Astrocyte of the spinal cord (primary cell): ENCODE measurements around the gene GATAD2B.

Source experiments
- DNase-seq: peaks from one replicate; pipeline ENCODE4 v3.0.0; 2011; ENCODE audit warnings: low read depth, low spot score
- H3K4me3 ChIP-seq: 2 replicates; pipeline ENCODE4 v1.5.1; 2011; ENCODE audit warnings: low read depth, mild to moderate bottlenecking, low read length, moderate library complexity
- in situ Hi-C: cut with HindIII; loops from 2 replicates; pipeline ENCODE4 v1.10.0; 2017; ENCODE audit warnings: low sequenced_read_pairs
- TF ChIP-seq, protein P1 (sequence below): IDR thresholded peaks from 2 replicates; pipeline ENCODE4 v1.5.1; 2012; ENCODE audit warnings: low read depth, mild to moderate bottlenecking, low read length, inconsistent platforms

The GATAD2B gene

GRCh38 chr1:153963850-153964331 lies 41.1 kb upstream of the GATAD2B start:
- TF ChIP-seq, protein P1, sequence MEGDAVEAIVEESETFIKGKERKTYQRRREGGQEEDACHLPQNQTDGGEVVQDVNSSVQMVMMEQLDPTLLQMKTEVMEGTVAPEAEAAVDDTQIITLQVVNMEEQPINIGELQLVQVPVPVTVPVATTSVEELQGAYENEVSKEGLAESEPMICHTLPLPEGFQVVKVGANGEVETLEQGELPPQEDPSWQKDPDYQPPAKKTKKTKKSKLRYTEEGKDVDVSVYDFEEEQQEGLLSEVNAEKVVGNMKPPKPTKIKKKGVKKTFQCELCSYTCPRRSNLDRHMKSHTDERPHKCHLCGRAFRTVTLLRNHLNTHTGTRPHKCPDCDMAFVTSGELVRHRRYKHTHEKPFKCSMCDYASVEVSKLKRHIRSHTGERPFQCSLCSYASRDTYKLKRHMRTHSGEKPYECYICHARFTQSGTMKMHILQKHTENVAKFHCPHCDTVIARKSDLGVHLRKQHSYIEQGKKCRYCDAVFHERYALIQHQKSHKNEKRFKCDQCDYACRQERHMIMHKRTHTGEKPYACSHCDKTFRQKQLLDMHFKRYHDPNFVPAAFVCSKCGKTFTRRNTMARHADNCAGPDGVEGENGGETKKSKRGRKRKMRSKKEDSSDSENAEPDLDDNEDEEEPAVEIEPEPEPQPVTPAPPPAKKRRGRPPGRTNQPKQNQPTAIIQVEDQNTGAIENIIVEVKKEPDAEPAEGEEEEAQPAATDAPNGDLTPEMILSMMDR, result no peak

GRCh38 chr1:153963030-153963849 lies 40.5 kb upstream of the GATAD2B start, which contains the start of gene SLC39A1:
Gene SLC39A1, minus strand, starts transcription at chr1:153963537. Its CDS starts 822 bp downstream, at chr1:153962715.
- peak; percentile 97 for DNase-seq
- TF ChIP-seq, protein P1, result no peak
- in situ Hi-C loops, result loop anchor here (10.0 kb wide), 1 partner anchor 148 kb away; no protein-coding TSS in a partner anchor
- peak within 1 kb of the TSS; percentile 85 for H3K4me3 ChIP-seq

More at GRCh38 chr1:153963850-153964331, 41.1 kb upstream of the GATAD2B start:
- H3K4me3 ChIP-seq, result peak overlapping the region; percentile 85
- DNase-seq, result peak; percentile 47
- in situ Hi-C loops, result loop anchor here (10.0 kb wide), 1 partner anchor 149 kb away; no protein-coding TSS in a partner anchor

- H3K4me3 ChIP-seq, result peak overlapping the region; percentile 85
- in situ Hi-C loops, result loop anchor here (10.0 kb wide), 1 partner anchor 148 kb away; no protein-coding TSS in a partner anchor
- DNase-seq, result peak; percentile 31
- TF ChIP-seq, protein P1, result no peak
Observed at GRCh38 chr1:153962088-153963029, 39.6 kb upstream of the GATAD2B start.

GRCh38 chr1:153961421-153961820 lies 38.6 kb upstream of the GATAD2B start:
- DNase-seq, result no peak
- TF ChIP-seq, protein P1, result no peak
- no peak overlapping the region for H3K4me3 ChIP-seq
- in situ Hi-C loops, result loop anchor here (10.0 kb wide), 1 partner anchor 147 kb away; no protein-coding TSS in a partner anchor

DNA sequence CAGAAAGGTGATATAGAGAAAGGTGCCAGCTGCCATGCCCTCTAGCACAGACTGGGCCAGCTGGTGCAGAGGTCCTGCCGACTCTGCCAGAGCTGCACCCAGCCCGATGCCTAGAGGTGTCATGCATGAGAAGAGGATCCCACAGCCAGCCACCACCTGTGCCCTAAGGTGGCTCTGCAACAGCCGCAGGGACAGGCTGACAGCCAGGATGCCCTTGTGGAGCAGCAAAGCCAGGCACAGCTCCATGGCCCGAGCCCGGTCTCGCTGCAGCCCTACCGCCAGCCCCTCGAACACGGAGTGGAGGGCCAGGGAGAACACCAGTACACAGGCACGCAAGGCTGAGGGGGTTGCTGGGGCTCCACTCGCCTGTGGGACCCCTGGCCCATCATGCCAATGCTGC lies 37.4 kb upstream of the GATAD2B start:
- DNase-seq, result no peak

More for the DNA sequence above, 37.4 kb upstream of the GATAD2B start:
- H3K4me3 ChIP-seq, result no peak overlapping the region
- TF ChIP-seq, protein P1, result no peak
- in situ Hi-C loops, result loop anchor here (10.0 kb wide), 1 partner anchor 145 kb away; no protein-coding TSS in a partner anchor
